RCC 7860 (cell line): Measurements from ENCODE around the gene OR5B3.
"Not testable (repeated sequence)": the region's sequence is repeated elsewhere in the genome, so short reads cannot be mapped to it uniquely, and the experiment has no call there.

Experiments
- DNase-seq: peaks from one replicate; pipeline ENCODE4 v3.0.0-alpha.2; 2015; ENCODE audit warnings: low spot score
- FAIRE-seq: peaks from 2 replicates; lab custom pipeline; 2012; peaks lifted over from hg19 to GRCh38; lab: Jason Lieb, UNC

OR5B3 gene

GRCh38 chr11:58406774-58407173, at the start of gene OR5B3:
TSS of gene OR5B3 (minus strand) at chr11:58406874. CDS start at chr11:58403409, 3,465 bp downstream.
- DNase-seq (no peak), FAIRE-seq (no peak)

GRCh38 chr11:58451585-58451984, 44.9 kb upstream of the OR5B3 start:
- DNase-seq (no peak), FAIRE-seq (no peak)

- FAIRE-seq = no peak
- no peak for DNase-seq
Observed at GRCh38 chr11:58446294-58446693, 39.6 kb upstream of the OR5B3 start.

GRCh38 chr11:58444300-58444699, 37.6 kb upstream of the OR5B3 start:
- FAIRE-seq = no peak
- no peak for DNase-seq

GRCh38 chr11:58442136-58442535, 35.5 kb upstream of the OR5B3 start, which contains the start of gene OR5B12:
TSS of gene OR5B12 (minus strand) at chr11:58442236. CDS start at chr11:58440151, 2,085 bp downstream.
- FAIRE-seq = no peak
- DNase-seq = no peak

- FAIRE-seq = no peak
- no peak for DNase-seq
Observed at GRCh38 chr11:58438486-58438885, 31.8 kb upstream of the OR5B3 start.

GRCh38 chr11:58434217-58434616, 27.5 kb upstream of the OR5B3 start:
- FAIRE-seq (no peak), DNase-seq (no peak)

GRCh38 chr11:58433638-58434203, 27.0 kb upstream of the OR5B3 start:
- FAIRE-seq = no peak
- DNase-seq = no peak

GRCh38 chr11:58429273-58429672, 22.6 kb upstream of the OR5B3 start:
- no peak for DNase-seq
- FAIRE-seq = no peak

- no peak for FAIRE-seq
- no peak for DNase-seq
Observed at GRCh38 chr11:58428021-58428420, 21.3 kb upstream of the OR5B3 start, which contains the start of gene OR5B2. TSS of gene OR5B2 (minus strand) at chr11:58428121. CDS start at chr11:58423261, 4,860 bp downstream.

GRCh38 chr11:58399622-58400021, 7.1 kb downstream of the OR5B3 start:
- FAIRE-seq = not testable (repeated sequence)

GRCh38 chr11:58395581-58395980, 11.1 kb downstream of the OR5B3 start:
- FAIRE-seq = no peak
- peak; percentile 16 for DNase-seq

More at GRCh38 chr11:58399622-58400021, 7.1 kb downstream of the OR5B3 start:
- DNase-seq = not testable (repeated sequence)

GRCh38 chr11:58394195-58394594, 12.5 kb downstream of the OR5B3 start:
- DNase-seq (peak; percentile 47), FAIRE-seq (no peak)

GRCh38 chr11:58392746-58393145, 13.9 kb downstream of the OR5B3 start:
- FAIRE-seq (no peak), DNase-seq (no peak)

- DNase-seq = no peak
- no peak for FAIRE-seq
Observed at GRCh38 chr11:58391879-58392278, 14.8 kb downstream of the OR5B3 start.

GRCh38 chr11:58390551-58391063, 16.1 kb downstream of the OR5B3 start:
- no peak for DNase-seq
- FAIRE-seq = no peak

- FAIRE-seq = no peak
- no peak for DNase-seq
Observed at GRCh38 chr11:58358969-58359368, 47.7 kb downstream of the OR5B3 start, which contains the start of gene OR5B17. TSS of gene OR5B17 (minus strand) at chr11:58359069. CDS start at chr11:58359069, 0 bp downstream.

GRCh38 chr11:58354727-58355126, 51.9 kb downstream of the OR5B3 start:
- FAIRE-seq (no peak), DNase-seq (no peak)
